Activated T-cell treated with anti-CD3 and anti-CD28 coated beads, Interleukin-2, amount 50 U/mL, for 1 hour (primary cell): ENCODE data around the gene TMEM117.
"Not testable (repeated sequence)": the region's sequence is repeated elsewhere in the genome, so short reads cannot be mapped to it uniquely, and the experiment has no call there.

ENCODE experiments used
- DNase-seq: peaks from one replicate; pipeline ENCODE4 v3.0.0-alpha.2; 2020

The TMEM117 gene

DNA sequence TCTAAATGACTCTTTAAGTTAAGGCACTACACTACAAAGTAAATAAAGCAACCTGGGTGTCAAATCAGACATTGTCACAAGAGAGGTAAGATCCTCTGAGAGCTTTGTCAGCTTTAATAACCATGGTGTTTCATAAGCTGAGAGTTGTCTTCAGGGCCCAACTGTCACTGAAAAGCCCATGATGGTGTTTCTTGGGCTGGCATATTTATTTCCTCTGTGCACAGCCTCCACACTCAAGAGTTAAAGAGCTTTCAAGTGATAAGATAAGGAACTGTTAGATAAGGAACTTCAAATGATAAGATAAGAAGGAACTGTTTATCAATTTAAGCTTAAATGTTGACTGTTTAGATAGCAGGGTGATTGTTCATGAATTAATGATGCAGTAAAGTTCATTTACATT, 495.4 kb downstream of the TMEM117 start:
- DNase-seq: no peak

DNA sequence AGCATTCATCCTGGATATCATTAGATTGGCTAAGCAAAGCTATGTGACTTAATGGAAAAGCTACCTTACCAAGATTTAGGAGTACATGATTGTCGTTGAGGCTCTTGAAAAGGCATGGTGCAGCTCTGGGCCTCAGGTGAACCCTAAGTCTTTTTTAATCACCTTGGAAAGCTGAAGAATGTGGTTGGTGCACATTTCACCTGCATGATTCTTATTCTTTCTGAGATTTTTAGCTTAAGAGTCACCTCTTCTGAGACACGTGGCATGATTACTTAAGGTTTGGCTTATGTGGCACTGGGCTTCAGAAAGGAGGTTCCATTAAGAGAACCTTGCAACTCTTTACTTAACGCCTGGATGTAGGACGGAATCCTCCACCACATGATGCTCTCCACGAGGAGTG, 498.5 kb downstream of the TMEM117 start:
- DNase-seq: no peak

DNA sequence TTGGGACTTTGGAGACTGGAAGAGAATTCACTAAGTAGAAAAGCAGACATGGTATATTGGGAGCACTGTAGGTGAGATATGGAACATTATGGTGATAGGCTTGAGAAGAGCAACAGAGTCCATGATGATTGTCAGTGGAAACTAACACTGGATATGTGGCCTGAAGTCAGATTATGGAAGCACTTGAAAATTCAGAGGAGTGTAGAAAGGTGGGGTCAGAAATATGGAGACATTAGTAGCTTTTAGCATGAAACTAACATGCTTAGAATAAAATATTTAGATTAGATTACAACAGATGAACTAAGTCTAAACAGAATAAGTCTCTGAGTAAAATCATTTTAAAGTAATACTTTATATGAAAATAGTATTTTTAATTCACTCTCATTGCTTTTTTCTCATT, 499.1 kb downstream of the TMEM117 start:
- no peak for DNase-seq

DNA sequence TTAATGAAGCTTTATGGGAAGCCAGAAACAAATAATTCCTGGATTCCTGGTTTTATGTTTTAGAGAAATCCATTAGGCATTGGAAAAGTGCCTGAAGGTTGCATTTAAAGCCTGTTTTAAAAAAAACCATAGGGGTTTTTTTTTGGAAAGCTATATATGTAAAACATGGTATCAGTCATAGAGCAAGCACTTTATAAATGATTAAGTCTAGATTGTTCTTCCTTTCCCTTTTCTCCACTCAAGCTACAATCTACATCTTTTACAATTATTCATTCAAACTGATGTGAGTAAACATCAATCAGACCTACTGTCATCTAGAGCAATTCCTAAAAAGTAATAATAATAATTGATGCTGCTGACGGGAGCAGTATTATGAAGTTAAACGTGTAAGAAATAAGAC, 500.7 kb downstream of the TMEM117 start:
- DNase-seq: no peak

DNA sequence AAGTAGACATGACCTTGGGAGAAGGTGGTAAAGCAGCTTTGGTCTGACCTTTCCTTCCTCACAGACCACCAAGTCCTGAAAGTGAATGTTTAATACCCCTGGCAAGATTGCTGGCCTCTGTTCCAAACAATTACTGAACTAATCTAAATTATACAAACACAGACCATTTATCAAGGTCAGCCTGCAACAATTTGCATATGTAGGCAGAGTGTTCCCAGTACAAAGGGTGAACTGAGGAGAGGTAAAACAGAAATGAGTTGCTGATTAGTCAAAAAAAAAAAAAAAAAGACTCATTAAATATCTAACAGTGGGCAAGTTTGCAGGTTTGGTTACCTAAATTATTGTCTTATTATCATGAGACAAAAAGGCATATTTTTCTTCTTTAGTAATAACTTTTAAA, 506.5 kb downstream of the TMEM117 start:
- DNase-seq: no peak

DNA sequence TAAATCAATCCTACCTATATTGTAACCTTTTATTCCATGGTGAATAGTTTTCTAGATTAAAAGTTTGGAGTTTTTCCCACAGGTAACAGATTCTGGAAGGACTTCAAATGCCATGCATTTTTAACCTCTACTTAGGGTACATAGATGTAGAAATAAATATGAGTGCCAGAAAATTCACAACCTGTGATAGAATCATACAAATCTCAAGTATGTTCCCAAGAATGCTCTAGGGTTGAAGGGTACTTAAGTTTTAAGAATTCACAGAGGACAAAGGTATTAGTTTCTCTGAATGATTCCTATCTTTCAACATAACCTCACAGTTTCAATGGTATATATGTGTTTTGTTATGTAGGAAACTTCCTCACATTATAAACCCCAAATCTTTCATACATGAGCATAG, 511.3 kb downstream of the TMEM117 start:
- DNase-seq: no peak

DNA sequence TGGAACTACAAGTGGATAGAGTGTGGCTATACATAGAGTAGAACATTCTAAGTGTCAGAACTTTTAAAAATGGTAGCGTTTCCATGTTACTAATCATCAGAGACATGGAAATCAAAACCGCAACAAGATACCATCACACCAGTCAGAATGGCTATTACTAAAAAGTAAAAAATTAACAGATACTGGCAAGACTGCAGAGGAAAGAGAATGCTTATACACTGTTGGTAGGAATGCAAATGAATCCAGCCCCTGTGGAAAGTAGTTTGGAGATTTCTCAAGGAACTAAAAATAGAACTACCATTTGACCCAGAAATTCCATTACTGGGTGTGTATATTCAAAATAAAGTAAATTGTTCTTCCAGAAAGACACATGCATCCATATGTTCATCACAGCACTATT, 521.6 kb downstream of the TMEM117 start:
- DNase-seq: no peak

DNA sequence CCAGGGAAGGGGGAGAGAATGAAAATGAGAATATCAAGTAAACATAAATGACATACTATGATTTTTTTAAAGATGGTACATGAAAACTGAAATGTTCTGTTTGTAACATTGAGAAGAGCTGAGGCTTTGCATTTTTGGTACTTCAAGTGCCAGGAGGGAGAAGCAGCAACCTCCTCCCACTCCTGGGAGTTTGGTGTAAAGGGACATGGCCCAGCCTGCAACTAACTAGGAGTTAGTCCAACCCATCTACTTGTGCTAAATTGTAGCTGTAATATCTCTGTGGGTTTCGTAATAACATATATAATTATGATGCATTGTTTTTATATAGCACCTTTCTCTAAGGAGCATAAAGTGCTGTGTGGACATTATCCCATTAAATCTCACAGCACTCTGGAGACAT, 522.8 kb downstream of the TMEM117 start:
- DNase-seq: no peak

DNA sequence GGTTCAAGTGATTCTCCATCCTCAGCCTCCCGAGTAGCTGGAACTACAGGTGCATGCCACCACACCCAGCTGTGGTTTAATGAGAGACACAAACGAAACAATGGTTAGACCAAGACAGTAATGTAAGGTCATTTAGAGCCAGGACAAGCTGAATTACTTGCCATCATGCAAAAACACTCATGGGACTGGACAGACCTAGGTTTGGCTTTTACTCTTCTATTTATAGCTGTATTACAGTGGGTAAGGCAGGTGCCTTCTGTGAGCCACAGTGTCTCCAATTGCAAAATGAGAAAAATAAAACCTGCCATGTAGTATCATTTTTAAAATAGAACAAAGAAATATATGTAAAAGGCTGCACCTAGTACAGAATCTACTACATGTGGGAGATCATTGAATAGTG, 527.1 kb downstream of the TMEM117 start:
- DNase-seq: no peak

DNA sequence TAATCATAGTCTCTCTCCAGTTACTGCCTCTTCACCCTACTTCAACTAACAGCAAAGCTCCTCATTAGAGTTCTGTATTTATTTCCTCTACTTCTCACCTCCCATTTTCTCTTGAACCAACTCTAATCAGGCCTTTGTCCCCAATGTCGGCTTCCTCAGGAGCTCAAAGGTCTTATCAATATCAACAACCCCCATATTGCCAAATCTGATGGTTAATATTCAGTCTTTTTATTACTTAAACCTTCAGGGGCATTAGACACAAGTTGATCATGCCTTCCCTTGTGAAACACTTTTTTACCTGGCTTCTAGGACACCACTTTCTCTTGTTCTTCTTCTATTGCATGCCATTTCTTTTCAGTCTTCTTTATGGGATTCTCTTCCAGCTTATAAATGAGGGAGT, 531.3 kb downstream of the TMEM117 start:
- DNase-seq: no peak

DNA sequence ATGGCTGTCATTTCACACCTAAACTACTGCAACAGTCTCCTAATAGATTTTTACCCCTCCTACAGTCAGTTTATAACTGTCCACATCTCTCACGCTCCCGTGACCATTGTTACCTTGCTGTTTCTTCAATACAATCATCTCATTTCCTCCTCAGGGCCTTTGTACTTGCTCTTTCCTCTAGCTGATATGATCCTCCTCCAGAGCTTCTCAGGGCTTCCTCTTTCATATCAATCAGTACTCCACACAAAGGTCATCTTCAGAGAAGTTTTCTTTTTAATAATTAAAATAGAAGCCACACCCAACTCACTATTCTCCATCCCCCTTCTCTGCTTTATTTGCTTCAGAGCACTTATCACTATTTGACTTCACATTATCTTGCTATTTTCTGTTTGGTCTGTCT, 532.0 kb downstream of the TMEM117 start:
- DNase-seq: no peak

DNA sequence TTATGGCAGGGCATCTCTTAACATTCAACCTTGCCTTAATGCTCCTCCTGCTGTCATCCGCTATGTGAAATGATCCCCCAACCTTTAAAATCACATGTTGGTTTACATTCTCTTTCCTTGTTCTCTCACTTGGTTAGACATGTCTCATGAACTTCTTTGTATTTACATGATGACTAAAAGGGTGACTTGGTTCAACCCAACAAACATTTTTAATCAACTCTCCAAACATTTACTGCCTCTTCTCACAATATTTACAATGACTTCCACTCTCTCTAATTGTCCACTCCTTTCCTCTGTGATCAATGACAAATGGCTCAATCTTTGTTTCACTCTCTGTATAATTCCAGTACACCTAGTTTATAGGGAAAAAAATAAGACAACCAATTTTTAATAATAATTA, 534.1 kb downstream of the TMEM117 start:
- no peak for DNase-seq

DNA sequence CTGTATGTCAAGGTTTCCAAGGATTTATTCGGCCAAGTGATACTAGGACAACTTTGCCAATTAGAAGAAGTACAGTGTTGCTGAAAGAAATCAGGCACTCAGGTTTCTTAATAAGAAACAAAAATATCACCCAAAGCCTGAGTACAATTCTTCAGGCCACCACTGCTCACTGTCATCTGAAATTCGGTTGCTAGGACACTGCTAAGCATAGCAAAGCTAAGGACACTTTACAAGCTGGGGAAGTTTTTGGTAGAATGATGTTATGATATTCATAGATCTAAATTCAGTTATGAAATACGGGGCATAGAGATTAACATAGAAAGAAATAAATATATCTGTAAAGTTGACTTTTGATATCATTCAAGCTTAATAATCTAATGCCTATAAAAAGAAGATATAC, 535.1 kb downstream of the TMEM117 start:
- no peak for DNase-seq

DNA sequence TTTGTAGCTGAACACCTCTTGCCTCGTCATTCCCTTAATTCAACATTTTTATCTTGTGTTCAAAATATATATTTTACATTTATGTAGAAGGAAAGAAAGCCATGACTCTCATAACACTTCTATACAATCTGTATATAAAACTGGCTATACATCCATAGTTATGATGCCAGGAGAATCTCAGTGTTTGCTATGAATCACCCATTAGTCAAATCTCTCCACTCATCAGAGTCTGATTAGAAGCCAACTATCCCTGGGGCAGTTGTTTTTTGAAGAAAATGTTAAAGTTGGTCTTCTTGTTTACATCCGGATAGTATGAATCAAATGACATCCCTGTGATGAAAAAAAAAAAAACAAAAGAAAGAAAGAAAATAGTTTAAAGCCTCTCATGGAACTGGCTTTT, 536.4 kb downstream of the TMEM117 start:
- no peak for DNase-seq

DNA sequence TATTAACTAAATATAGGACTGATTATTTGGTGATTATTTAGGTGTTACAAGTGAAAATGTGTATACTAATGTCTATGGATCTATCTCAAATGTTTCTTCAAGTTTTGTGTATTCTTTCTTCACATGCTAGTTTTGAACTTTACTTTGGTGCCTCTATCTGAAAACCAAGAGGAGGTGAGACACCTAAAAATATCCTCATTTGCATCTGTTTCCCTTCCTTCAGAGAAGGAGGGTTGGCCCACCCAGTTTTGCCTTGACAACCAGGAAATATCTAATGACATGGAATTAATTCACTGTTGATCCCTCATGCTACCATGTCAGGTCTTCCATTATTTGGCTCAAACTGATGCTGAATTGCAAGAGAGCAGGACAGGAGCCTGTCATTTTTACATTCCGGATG, 539.8 kb downstream of the TMEM117 start:
- no peak for DNase-seq

DNA sequence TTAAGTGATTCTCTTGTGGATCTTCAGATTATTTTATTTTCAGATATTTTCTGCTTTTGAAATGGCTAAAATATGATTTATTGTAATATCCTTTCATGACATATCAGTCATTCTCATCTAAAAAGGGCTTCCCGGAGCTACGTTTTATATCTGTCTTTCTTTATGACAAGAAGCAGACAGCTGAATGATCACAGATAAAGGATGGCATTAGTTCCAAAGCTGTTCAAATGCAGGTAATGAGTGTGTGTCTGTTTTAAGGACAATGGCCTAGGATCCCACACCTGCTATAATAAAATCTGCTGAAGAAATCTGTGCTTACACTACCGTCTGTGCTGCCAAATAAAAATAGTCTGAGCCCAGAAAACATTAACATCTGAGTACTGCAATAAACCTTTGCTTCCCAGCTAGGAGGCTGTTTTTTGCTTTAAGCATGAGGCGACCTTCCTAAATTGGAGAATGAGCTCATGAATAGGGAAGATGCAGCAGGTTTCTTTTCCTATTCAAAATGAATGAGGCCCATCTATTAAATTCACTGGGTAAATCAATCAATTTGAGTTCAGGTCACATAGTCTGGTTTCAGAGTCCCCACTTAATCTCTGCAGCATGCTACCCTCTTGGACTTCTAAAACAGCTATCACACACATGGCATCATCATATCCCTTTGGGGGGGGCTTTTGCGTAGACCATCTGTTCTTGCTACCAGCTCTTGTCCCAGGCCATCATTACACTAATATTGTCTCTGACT, 541.7 kb downstream of the TMEM117 start:
- no peak for DNase-seq

DNA sequence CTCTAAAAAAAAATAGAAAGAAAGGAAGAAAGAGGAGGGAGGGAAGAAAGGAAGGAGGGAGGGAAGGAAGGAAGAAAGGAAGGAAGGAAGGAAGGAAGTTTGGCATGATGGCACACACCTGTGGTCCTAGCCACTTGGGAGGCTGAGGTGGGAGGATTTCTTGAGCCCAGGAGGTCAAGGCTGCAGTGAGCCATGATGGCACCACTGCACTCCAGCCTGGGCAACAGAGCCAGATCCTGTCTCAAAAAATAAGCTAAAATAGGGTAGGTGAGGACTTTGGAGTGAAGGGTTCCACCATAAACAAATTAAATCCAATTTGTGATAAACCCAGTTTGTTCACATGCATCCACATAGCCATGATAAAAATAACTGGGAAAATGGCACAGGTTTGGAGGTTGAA, 543.2 kb downstream of the TMEM117 start:
- DNase-seq: not testable (repeated sequence)

DNA sequence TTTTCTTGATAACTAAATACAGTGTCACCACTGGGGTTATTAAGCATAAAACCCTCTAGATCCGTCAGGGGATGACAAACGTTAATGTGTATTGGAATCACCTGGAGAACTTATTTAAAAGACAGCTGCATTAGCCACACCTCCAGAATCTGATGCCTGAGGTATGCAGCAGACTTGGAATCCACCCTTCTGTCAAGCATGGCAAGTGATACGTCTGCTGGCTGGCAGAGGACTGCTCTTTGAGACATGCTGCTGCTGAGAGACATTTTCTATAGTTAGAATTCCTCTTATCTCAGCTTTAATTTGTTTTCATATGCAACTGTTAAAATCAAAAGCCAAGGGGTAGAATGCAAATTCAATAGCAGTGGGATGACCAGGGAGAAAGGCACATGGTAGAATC, 544.0 kb downstream of the TMEM117 start:
- no peak for DNase-seq

DNA sequence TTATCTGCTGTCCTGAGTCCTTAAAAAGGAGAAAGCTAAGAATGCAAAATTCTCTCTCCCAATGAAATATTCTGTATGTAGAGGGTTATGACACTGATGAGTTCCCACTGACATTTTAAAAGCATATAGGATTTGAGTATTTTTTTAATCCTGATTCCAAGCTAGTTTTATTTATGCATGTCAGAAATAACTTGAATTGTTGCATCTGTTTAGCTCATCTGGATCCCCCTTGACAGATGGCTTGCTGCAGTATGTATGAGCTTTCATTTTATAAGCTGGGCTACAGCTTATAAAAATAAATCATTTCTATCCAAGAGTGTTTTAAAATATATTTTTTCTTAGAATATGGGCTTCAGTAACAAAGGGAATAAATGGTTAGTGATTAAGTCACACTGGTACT, 545.0 kb downstream of the TMEM117 start:
- no peak for DNase-seq

DNA sequence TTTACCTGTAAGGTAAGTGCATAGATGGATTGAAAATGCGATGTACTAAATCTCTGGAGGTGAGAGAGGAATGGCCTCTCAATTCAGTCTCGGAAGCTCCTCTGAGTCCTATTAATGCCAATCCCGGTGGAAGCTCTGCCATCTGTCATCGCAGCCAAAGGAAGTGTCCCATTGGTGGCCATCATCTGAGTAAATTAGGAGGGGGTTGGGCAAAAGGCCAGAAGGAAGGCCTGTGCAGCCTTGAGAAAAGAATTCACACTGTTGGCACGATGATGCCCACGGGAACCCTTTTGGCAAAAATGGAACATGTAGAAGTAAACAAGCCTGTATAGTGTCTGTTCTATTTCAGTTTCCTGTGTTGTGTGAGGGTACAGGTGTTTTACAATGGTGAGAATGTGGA, 545.5 kb downstream of the TMEM117 start:
- no peak for DNase-seq

DNA sequence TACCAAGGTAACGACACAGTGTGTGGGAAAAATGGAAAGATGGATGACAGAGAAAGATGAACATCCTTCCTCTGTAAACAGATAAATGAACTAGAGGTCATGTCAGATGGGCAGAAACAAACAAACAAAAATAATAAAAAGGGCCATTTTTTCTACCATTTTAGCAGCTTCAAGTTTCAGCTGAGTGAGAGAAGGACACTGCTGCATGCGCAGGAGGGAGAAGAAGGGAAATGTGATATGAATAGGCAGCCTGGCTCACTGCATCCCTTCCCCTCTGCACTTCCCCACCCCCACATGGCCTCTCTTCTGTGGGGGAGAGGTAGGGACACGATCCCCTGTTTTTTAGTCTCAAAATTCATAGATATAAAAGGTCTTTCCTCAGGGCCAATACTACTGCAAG, 548.3 kb downstream of the TMEM117 start:
- DNase-seq: no peak

DNA sequence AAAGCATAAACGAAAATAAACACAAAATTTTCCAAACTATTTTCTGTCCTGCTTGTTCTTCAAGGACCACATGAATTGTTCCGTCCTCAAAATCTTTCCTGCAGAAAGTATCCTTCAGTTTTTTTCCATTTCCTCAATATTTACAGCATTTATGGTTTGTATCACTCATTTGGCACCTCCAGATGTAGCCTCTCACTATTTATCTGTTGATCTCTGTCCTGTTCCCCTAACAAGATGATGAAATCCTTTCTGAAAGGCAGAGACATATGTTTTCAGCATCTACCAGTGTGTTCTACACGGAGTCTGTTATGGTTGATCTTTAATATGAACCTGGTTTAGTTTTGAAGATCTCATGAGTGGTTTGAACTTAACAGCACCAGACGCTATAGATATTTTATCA, 550.1 kb downstream of the TMEM117 start:
- DNase-seq: no peak

DNA sequence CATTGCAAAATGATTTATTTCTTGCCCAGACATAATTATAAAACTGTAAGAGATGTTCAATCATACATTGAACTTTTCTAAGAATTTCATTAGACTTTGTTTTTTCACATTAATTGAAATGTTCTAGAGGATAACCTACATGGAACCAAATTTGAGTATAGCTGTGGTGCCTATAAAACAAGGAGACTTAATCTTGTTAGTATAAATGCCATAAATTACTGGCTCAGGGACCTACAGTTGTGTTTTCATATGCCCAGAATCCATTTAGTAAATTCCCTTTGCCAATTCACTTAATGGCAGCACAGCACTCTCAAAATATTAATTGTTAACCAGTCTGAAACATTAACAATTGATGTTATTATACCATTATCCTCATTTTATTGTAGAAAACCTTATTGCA, 551.7 kb downstream of the TMEM117 start:
- DNase-seq: no peak

DNA sequence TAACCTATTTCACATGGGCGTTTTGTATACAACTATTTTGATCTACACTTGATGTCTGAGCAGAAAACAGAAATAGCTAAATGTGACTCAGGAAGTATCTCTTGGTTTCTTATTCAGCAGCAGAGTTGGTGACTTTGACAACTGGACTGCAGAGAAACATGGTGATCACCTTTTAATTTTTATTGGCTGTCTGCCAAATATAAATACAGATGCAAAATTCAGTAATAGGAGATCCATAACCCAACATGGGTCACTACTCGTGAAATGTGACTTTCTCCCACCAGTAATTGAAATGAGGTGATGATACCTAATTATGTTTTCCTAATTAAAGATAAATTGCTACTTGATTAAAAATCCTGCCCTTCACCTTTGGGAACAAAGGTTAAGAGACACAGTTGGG, 553.2 kb downstream of the TMEM117 start:
- no peak for DNase-seq

DNA sequence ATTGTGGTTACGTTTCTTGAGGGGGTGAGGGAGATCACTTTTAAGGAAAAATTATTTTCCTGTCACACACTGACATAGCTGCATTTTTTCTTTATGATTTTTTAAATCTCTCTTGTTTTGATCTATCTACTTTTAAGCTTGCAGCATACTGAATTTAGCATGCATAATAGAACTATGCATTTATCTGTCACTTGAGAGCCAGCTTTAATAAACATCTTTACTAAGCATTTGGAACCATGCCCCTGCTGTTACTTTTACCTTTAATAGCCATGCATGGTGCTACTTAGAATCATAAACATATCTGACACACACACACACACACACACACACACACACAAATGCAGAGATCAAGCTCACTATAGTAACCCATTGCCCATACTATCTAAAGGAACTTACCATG, 554.0 kb downstream of the TMEM117 start:
- no peak for DNase-seq

DNA sequence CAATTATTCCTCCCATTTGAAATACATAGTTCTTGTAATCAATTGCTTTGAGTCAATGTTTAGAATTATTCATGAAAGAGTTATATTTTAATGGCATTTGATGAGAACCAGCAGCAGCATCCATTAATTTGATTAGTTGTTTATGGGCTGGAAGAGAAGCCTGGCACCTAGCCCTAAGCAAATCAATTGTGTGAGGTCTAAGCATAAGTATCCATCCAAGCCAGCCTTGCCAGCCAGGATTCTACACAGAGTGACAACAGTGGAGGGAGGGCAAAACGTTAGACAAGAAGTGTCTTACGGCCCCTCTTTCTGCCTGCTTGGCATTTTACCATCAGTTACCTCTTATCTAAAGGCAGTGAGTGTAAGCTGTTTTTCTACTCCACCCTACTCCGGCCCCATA, 561.8 kb downstream of the TMEM117 start:
- no peak for DNase-seq
